IMR-90 (cell line): ENCODE measurements around the gene GUCD1. TPM values are rescaled to one million over a fixed set of nuclear protein-coding genes. Genes with fewer than 3 reads are reported as not detected.

Experiments used
- ATAC-seq: fragments of 200-7000 bp; cut with Tn5 transposase; 2 replicates; pipeline ENCODE4 v1.9.1; 2020; ENCODE audit warnings: low read depth, mild to moderate bottlenecking, moderate library complexity
- BruUV-seq: library from RNA; stranded (reverse); fragments of 400-500 nt; replicated peaks from 2 replicates; lab custom pipeline; 2021; lab: Mats Ljungman, UMichigan
- CTCF ChIA-PET: fragments of 300-600 bp; formaldehyde crosslinking; extraction: SDS; loops from one replicate; lab custom pipeline; 2021; ENCODE audit warnings: antibody characterized with exemption; lab: Yijun Ruan, JAX
- POLR2A ChIA-PET: fragments of 300-600 bp; sonication (Branson Sonifier 250); formaldehyde crosslinking; loops from one replicate; lab custom pipeline; 2022; ENCODE audit warnings: antibody characterized with exemption; ENCODE audit not compliant: unreplicated experiment; lab: Charles Lee
- DNase-seq: peaks from one replicate; pipeline ENCODE4 v3.0.0; 2013
- H2AFZ ChIP-seq: replicated peaks from 2 replicates; pipeline ENCODE3; 2013; ENCODE audit warnings: low read length, mild to moderate bottlenecking; ENCODE audit not compliant: poor library complexity
- H2AK5ac ChIP-seq: 2 replicates; pipeline ENCODE4 v1.6.1; 2013; ENCODE audit warnings: low read depth, low read length, inconsistent platforms
- H2AK9ac ChIP-seq: replicated peaks from 2 replicates; pipeline ENCODE3; 2013; ENCODE audit warnings: mild to moderate bottlenecking, low read depth, low read length, moderate library complexity; ENCODE audit not compliant: poor library complexity
- H2BK120ac ChIP-seq: 2 replicates; pipeline ENCODE4 v1.6.1; 2013; ENCODE audit warnings: low read depth, low read length, inconsistent platforms
- H2BK15ac ChIP-seq: 3 replicates; pipeline ENCODE4 v1.6.1; 2013; ENCODE audit warnings: low read depth, low read length, inconsistent platforms
- H2BK20ac ChIP-seq: 2 replicates; pipeline ENCODE4 v1.6.1; 2013; ENCODE audit warnings: low read depth, mild to moderate bottlenecking, inconsistent platforms, low read length, moderate library complexity
- H2BK5ac ChIP-seq: 2 replicates; pipeline ENCODE4 v1.6.1; 2013; ENCODE audit warnings: mild to moderate bottlenecking, low read depth, low read length, inconsistent platforms; ENCODE audit not compliant: poor library complexity, severe bottlenecking
- H3K14ac ChIP-seq: replicated peaks from 2 replicates; pipeline ENCODE4 v1.6.1; 2013; ENCODE audit warnings: low read depth, low read length, inconsistent platforms
- H3K18ac ChIP-seq: 2 replicates; pipeline ENCODE4 v1.6.1; 2013; ENCODE audit warnings: low read depth, low read length, control low read depth
- H3K23ac ChIP-seq: 2 replicates; pipeline ENCODE4 v1.6.1; 2013; ENCODE audit warnings: low read depth, low read length, inconsistent platforms
- H3K27ac ChIP-seq: 2 replicates; pipeline ENCODE4 v1.5.1; 2013; ENCODE audit warnings: mild to moderate bottlenecking, control low read depth, low read length; ENCODE audit not compliant: insufficient read depth
- H3K27me3 ChIP-seq: 2 replicates; pipeline ENCODE4 v1.6.1; 2013; ENCODE audit warnings: low read length; ENCODE audit not compliant: control insufficient read depth, insufficient read depth
- H3K36me3 ChIP-seq: 2 replicates; pipeline ENCODE4 v1.6.1; 2013; ENCODE audit warnings: low read length, mixed read lengths; ENCODE audit not compliant: control insufficient read depth, insufficient read depth
- H3K4ac ChIP-seq: 2 replicates; pipeline ENCODE4 v1.6.1; 2013; ENCODE audit warnings: low read depth, low read length, inconsistent platforms
- H3K4me1 ChIP-seq: 2 replicates; pipeline ENCODE4 v1.6.1; 2013; ENCODE audit warnings: low read length, mixed read lengths; ENCODE audit not compliant: control insufficient read depth, insufficient read depth
- H3K4me2 ChIP-seq: 2 replicates; pipeline ENCODE4 v1.6.1; 2013; ENCODE audit warnings: low read depth, mild to moderate bottlenecking, control low read depth, low read length, moderate library complexity
- H3K4me3 ChIP-seq: 2 replicates; pipeline ENCODE4 v1.5.1; 2013; ENCODE audit warnings: low read depth, mild to moderate bottlenecking, control low read depth, low read length, moderate library complexity; ENCODE audit not compliant: insufficient read depth
- H3K56ac ChIP-seq: 2 replicates; pipeline ENCODE4 v1.6.1; 2013; ENCODE audit warnings: low read length, inconsistent platforms; ENCODE audit not compliant: insufficient read depth; ENCODE audit errors: extremely low read depth
- H3K79me1 ChIP-seq, 2 experiments: 2 replicates each; pipeline ENCODE4 v1.6.1; 2013; ENCODE audit warnings: low read length in 2 of 2, inconsistent platforms in 1 of 2, low read depth in 1 of 2
- H3K9ac ChIP-seq: 2 replicates; pipeline ENCODE4 v1.6.1; 2013; ENCODE audit warnings: low read depth, low read length, control low read depth
- H3K9me1 ChIP-seq: 2 replicates; pipeline ENCODE4 v1.6.1; 2013; ENCODE audit warnings: low read length, inconsistent platforms; ENCODE audit not compliant: insufficient read depth
- H3K9me3 ChIP-seq: 2 replicates; pipeline ENCODE4 v1.6.1; 2013; ENCODE audit warnings: low read length; ENCODE audit not compliant: control insufficient read depth, insufficient read depth
- H4K20me1 ChIP-seq: 2 replicates; pipeline ENCODE4 v1.6.1; 2013; ENCODE audit warnings: low read length, inconsistent platforms; ENCODE audit not compliant: insufficient read depth
- H4K5ac ChIP-seq: 2 replicates; pipeline ENCODE4 v1.6.1; 2013; ENCODE audit warnings: mild to moderate bottlenecking, low read depth, low read length, control low read depth
- H4K8ac ChIP-seq, 2 experiments: 2 replicates each; pipeline ENCODE4 v1.6.1; 2013; ENCODE audit warnings: low read depth in 2 of 2, low read length in 2 of 2, control low read depth in 1 of 2, inconsistent platforms in 1 of 2
- H4K91ac ChIP-seq: 2 replicates; pipeline ENCODE4 v1.6.1; 2013; ENCODE audit warnings: low read depth, low read length, inconsistent platforms; ENCODE audit not compliant: insufficient read depth
- BHLHE40 ChIP-seq: fragments of 150-350 bp; IDR thresholded peaks from 2 replicates; pipeline ENCODE4 v1.6.1; 2016; ENCODE audit warnings: mild to moderate bottlenecking, low read depth, low read length
- RAD21 ChIP-seq: IDR thresholded peaks from 2 replicates; pipeline ENCODE4 v1.6.1; 2012; ENCODE audit warnings: low read length, improper control_type of control experiment
- WGBS, 2 experiments: methylation state at CpG; one replicate each; pipeline versions ENCODE4 v1.1.5 to v1.1.7; 2013; ENCODE audit warnings: missing lambda C conversion rate in 2 of 2; ENCODE audit not compliant: insufficient read length in 1 of 2; ENCODE audit errors: extremely low coverage in 2 of 2; 5-methylcytosine and 5-hydroxymethylcytosine counted together
- dilution Hi-C: fragments of 300-500 bp; cut with HindIII; formaldehyde crosslinking; loops from one replicate; pipeline ENCODE4 v1.14.3; 2018; ENCODE audit warnings: low sequenced_read_pairs; ENCODE audit not compliant: unreplicated experiment
- in situ Hi-C: fragments of 300-500 bp; cut with MboI; formaldehyde crosslinking; loops from 3 replicates; pipeline ENCODE4 v1.14.3; 2019; ENCODE audit warnings: low sequenced_read_pairs, inconsistent platforms, mixed read lengths
- intact Hi-C: fragments of 100-400 bp; cut with micrococcal nuclease; formaldehyde crosslinking; loops from 2 replicates; pipeline ENCODE4 v1.10.0; 2022
- polyA plus RNA-seq, 3 experiments: library from polyadenylated mRNA; depleted of rRNA; stranded (reverse); fragments of >200 nt; gene quantifications; 2 replicates each; pipeline ENCODE4 v1.2.3, GENCODE V29; 2012; ENCODE audit warnings: low replicate concordance in 1 of 3
- total RNA-seq: library from RNA; depleted of rRNA; stranded (reverse); fragments of >200 nt; gene quantifications from 2 replicates; pipeline ENCODE4 v1.2.3, GENCODE V29; 2012; rRNA removed

The GUCD1 gene
- total and polyA plus RNA-seq, 2 of the 4 experiments (the other 2 are of a cell fraction), result 97.6 to 143 TPM

- no peak overlapping the region for H3K4me2 ChIP-seq
- ChIA-PET POLR2A (no interaction called here), CTCF (no interaction called here)
- no peak overlapping the region for H3K4me3 ChIP-seq
- no peak for DNase-seq
- peaks cover 3% of the 10 kb centered on the region; the same call in 1 of the 2 replicates for H3K4me1 ChIP-seq
- BruUV-seq, result no TSS peak
- H3K9ac ChIP-seq, result no peak overlapping the region
- no peak for ATAC-seq
- H3K56ac ChIP-seq, result no peak overlapping the region
- no peak overlapping the region for H2AK5ac ChIP-seq
- H4K8ac ChIP-seq, result no peak overlapping the region
- H3K36me3 ChIP-seq, result no peaks in the 10 kb centered on the region
- H3K14ac ChIP-seq, result no peak overlapping the region
- no peaks in the 10 kb centered on the region for H4K20me1 ChIP-seq
- TF ChIP-seq RAD21 (no peak), BHLHE40 (no peak)
- H2AFZ ChIP-seq, result no peak overlapping the region
- H3K18ac ChIP-seq, result no peak overlapping the region
- H3K4ac ChIP-seq, result no peak overlapping the region
- peaks cover 34% of the 10 kb centered on the region for H3K27me3 ChIP-seq
- H3K9me3 ChIP-seq, result peaks cover 2% of the 10 kb centered on the region; the same call in 1 of the 2 replicates
- no CpG with 5 or more reads among the region's 3 CpGs for WGBS, 2 experiments
- no peaks in the 10 kb centered on the region for H3K79me1 ChIP-seq
- no peak overlapping the region for H2BK5ac ChIP-seq
- no peak overlapping the region for H2BK20ac ChIP-seq
- no peak overlapping the region for H2AK9ac ChIP-seq
- no peaks in the 10 kb centered on the region; the same call in 1 of the 2 replicates for H3K9me1 ChIP-seq
- H4K5ac ChIP-seq, result no peak overlapping the region
- dilution Hi-C loops (no loop called here), intact Hi-C loops (no loop called here), in situ Hi-C loops (no loop called here)
- no peak overlapping the region for H3K27ac ChIP-seq
- H2BK15ac ChIP-seq, result no peak overlapping the region
- no peak overlapping the region for H3K23ac ChIP-seq
- no peak overlapping the region for H2BK120ac ChIP-seq
- no peak overlapping the region for H4K91ac ChIP-seq
These were observed 62.5 kb downstream of the GUCD1 start for GRCh38 chr22:24492391-24492790.

Other genes starting within 250 kb of the GUCD1 start
- 0.28 and 0.36 TPM in 2 replicates for gene ADORA2A, start 127.5 kb downstream of the GUCD1 start, total RNA-seq
- gene ADORA2A, start 127.5 kb downstream of the GUCD1 start, polyA plus RNA-seq (2012; rRNA removed), result 0.76 and 1.1 TPM in 2 replicates
- gene UPB1, start 59.8 kb downstream of the GUCD1 start, total RNA-seq, result under 0.01 TPM in 2 replicates
- gene UPB1, start 59.8 kb downstream of the GUCD1 start, polyA plus RNA-seq (2012; rRNA removed), result 0.02 and 0.03 TPM in 2 replicates
- 158 and 177 TPM in 2 replicates for gene SNRPD3, start 861 bp upstream of the GUCD1 start, total RNA-seq
- gene SNRPD3, start 861 bp upstream of the GUCD1 start, polyA plus RNA-seq (2012; rRNA removed), result 222 and 283 TPM in 2 replicates
- gene LRRC75B, start 37.9 kb upstream of the GUCD1 start, total RNA-seq, result 1.4 and 1.6 TPM in 2 replicates
- 9.4 and 10.7 TPM in 2 replicates for gene LRRC75B, start 37.9 kb upstream of the GUCD1 start, polyA plus RNA-seq (2012; rRNA removed)
- 1.7 and 3.4 TPM in 2 replicates for gene GGT1, start 48.1 kb upstream of the GUCD1 start, total RNA-seq
- gene GGT1, start 48.1 kb upstream of the GUCD1 start, polyA plus RNA-seq (2012; rRNA removed), result 7.3 and 8.1 TPM in 2 replicates
- not detected in 2 replicates for gene PIWIL3, start 219.6 kb upstream of the GUCD1 start, total RNA-seq
- gene PIWIL3, start 219.6 kb upstream of the GUCD1 start, polyA plus RNA-seq (2012; rRNA removed), result not detected in 2 replicates